HEK293 (cell line): ENCODE measurements around the gene PTPN3.

ENCODE experiments used
- ATF2 ChIP-seq: fragments of 450-650 bp; formaldehyde crosslinking; IDR thresholded peaks from 2 replicates; pipeline ENCODE4 v1.5.1; 2016; ENCODE audit warnings: missing biosample characterization, missing genetic modification characterization, low read depth
- CTCF ChIP-seq: fragments of 450-650 bp; formaldehyde crosslinking; IDR thresholded peaks from 2 replicates; pipeline ENCODE4 v1.5.1; 2016; ENCODE audit warnings: missing biosample characterization, missing genetic modification characterization
- ZBTB7A ChIP-seq: fragments of 450-650 bp; formaldehyde crosslinking; IDR thresholded peaks from 2 replicates; pipeline ENCODE4 v1.5.1; 2016; ENCODE audit warnings: low read depth, missing biosample characterization, missing genetic modification characterization
- ZNF121 ChIP-seq: fragments of 450-650 bp; formaldehyde crosslinking; IDR thresholded peaks from 2 replicates; pipeline ENCODE4 v1.5.1; 2016; ENCODE audit warnings: missing biosample characterization, missing genetic modification characterization
- ZNF664 ChIP-seq: fragments of 450-650 bp; formaldehyde crosslinking; IDR thresholded peaks from 2 replicates; pipeline ENCODE4 v1.5.1; 2016; ENCODE audit warnings: missing biosample characterization, missing genetic modification characterization
- ZNF670 ChIP-seq: fragments of 450-650 bp; formaldehyde crosslinking; IDR thresholded peaks from 2 replicates; pipeline ENCODE4 v1.5.1; 2016; ENCODE audit warnings: missing biosample characterization, missing genetic modification characterization, low read depth

GRCh38 chr9:109487247-109487646 is 10.9 kb downstream of the PTPN3 start:
- no peak for TF ChIP-seq CTCF
- TF ChIP-seq ZNF664 (tag by site-specific recombination): no peak
- TF ChIP-seq ATF2 (tag by site-specific recombination): no peak
- no peak for TF ChIP-seq ZNF670 (tag by site-specific recombination)
- no peak for TF ChIP-seq ZBTB7A (tag by site-specific recombination)
- no peak for TF ChIP-seq ZNF121 (tag by site-specific recombination)
